GM12873 (cell line): ENCODE measurements around the gene MLC1.

ENCODE experiments used
- CTCF ChIP-seq: IDR thresholded peaks from 2 replicates; pipeline ENCODE4 v1.5.1; 2012; ENCODE audit warnings: low read depth, mild to moderate bottlenecking, moderate library complexity, low read length, control low read depth; ENCODE audit not compliant: insufficient read depth; ENCODE audit errors: missing control alignments

The MLC1 gene

GRCh38 chr22:50014053-50014501 is 71.1 kb downstream of the MLC1 start:
- no peak for TF ChIP-seq CTCF

- no peak for TF ChIP-seq CTCF
These were observed 72.7 kb downstream of the MLC1 start, which contains the start of gene IL17REL for GRCh38 chr22:50012211-50013181. Gene IL17REL (minus strand): TSS chr22:50012765. CDS start chr22:50012646, 119 bp downstream.

- no peak for TF ChIP-seq CTCF
These were observed 73.6 kb downstream of the MLC1 start for GRCh38 chr22:50011447-50012210.

GRCh38 chr22:50010676-50011446 is 74.4 kb downstream of the MLC1 start:
- TF ChIP-seq CTCF, result no peak

- no peak for TF ChIP-seq CTCF
These were observed 75.2 kb downstream of the MLC1 start for GRCh38 chr22:50009765-50010675.
